Activated T-cell treated with anti-CD3 and anti-CD28 coated beads, Interleukin-2, amount 50 U/mL, for 4 hours (primary cell): Measurements from ENCODE around the gene CARNS1. TPM values are rescaled to one million over a fixed set of nuclear protein-coding genes. Genes with fewer than 3 reads are reported as not detected.

ENCODE experiments used
- ATAC-seq, 2 donors: fragments of 200-7000 bp; cut with Tn5 transposase; one replicate each; pipeline ENCODE4 v1.10.0; 2021
- DNase-seq: peaks from one replicate; pipeline ENCODE4 v3.0.0-alpha.2; 2020
- H3K27me3 Mint-ChIP-seq: one replicate; pipeline ENCODE4 v1.8.0; 2021; ENCODE audit warnings: low read depth, mixed read lengths
- H3K36me3 Mint-ChIP-seq: one replicate; pipeline ENCODE4 v1.8.0; 2022; ENCODE audit warnings: mixed read lengths; ENCODE audit not compliant: insufficient read depth
- H3K4me1 Mint-ChIP-seq: one replicate; pipeline ENCODE4 v1.8.0; 2021; ENCODE audit warnings: low read depth, mixed read lengths
- H3K4me3 Mint-ChIP-seq: one replicate; pipeline ENCODE4 v1.8.0; 2021; ENCODE audit warnings: mild to moderate bottlenecking, moderate library complexity, mixed read lengths
- H3K9me3 Mint-ChIP-seq: one replicate; pipeline ENCODE4 v1.8.0; 2021; ENCODE audit warnings: mixed read lengths
- total RNA-seq, 3 donors: library from RNA; stranded (reverse); gene quantifications; one replicate each; pipeline ENCODE4 v1.2.1, GENCODE V29; 2021

The CARNS1 gene
- total RNA-seq, 3 donors from 2014 or later, result 1.4 to 2.2 (median 1.5) TPM

DNA sequence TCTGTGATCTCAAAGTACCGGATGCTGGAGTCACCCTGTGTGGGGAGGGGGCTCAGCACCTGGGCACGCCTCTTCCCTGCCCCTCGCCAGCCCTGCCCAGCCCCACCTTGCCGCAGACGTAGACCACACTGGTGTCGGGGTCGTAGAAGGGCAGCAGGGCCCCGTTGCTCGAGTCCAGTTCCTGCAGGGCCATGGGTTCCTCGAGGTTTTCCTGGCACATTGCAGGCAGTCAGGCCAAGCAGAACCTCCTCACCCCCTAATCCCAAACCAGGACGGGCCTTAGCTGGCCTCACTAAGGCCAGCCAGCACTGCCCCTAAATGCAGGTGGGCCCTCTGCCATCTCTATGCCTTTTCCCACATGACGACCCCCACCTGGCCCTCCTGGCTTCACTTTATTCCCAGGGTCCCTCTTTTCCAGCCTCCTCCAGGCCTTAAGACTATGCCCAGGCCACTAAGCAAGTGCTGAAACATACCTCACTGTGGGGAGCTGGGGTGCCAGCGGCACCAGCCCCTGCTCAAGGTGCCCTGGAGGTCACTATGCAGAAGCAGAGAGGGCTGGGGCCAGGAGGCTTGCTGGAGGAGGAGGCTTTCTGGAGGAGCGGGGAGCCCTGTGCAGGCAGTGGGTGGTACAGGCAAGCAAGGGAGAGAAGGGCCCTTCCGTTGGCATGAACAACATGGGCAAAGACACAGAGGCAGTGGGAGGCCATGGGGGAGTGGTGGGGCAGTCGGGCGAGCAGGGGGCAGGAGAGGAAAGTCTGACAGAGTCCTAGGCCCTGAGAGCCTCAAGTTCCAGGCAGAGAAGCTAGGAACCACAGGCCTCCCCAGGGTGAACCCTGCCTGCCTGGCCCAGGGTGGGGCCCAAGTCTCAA, 25.0 kb downstream of the CARNS1 start:
- peak overlapping the region; percentile 87 for H3K4me3 Mint-ChIP-seq
- no peak for DNase-seq
- ATAC-seq, result no peak
- H3K9me3 Mint-ChIP-seq, result no peaks in the 10 kb centered on the region
- H3K4me1 Mint-ChIP-seq, result peaks cover 65% of the 10 kb centered on the region
- H3K27me3 Mint-ChIP-seq, result no peaks in the 10 kb centered on the region
- H3K36me3 Mint-ChIP-seq, result peaks cover 4% of the 10 kb centered on the region

DNA sequence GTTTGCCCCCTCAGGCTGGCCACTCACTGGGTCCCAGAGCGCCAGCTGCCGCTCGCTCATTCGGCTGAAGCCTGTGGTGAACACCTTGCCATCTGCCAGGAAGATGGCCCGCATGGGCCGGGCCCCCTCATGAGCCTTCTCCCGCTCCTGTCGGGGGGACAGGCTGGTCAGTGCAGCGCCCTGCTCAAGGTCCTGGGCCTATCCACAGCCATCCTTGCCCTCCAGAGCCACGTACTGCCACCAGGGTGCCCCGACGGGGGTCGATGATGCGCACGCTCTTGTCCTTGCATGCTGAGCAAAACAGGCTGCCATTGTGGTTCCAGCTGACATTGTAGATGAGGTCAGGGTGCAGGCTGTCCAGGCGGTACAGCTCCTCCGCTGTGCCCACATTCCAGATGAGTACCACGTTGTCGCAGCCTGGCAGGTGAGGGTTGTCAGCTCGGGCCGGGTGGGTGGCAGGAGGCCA, 25.7 kb downstream of the CARNS1 start:
- Mint-ChIP-seq H3K36me3 (peaks cover 4% of the 10 kb centered on the region), H3K4me1 (peaks cover 68% of the 10 kb centered on the region), H3K27me3 (no peaks in the 10 kb centered on the region), H3K9me3 (no peaks in the 10 kb centered on the region), H3K4me3 (no peak overlapping the region)
- DNase-seq, result no peak
- no peak for ATAC-seq

DNA sequence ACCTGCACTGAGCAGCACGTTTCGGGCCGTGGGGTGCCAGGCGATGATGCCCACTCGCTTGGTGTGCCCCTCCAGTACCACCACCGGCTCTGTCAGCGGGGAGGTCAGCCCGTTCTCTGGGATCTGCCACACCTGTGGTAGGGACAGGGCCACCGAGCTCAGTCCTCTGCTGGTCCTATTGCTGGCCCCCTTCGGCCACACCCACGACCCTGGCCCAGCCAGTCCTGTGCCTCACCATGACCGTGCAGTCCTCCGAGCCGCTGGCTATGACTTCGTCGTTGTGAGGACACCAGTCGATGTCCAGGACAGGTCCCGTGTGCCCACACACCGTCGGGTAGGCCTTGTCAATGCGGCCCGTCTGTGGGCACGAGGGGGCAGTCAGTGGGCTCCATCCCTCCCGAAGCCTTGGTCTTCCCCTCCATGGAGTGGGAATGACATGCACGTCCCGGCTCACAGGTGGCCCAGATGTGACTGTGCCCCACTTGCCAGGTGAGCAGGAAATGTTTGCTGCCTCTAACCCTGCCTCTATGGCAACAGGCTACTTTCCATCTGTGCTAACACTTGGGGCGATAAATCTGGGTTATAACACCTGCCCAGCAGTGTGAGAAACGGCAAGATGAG, 26.4 kb downstream of the CARNS1 start:
- Mint-ChIP-seq H3K4me1 (peaks cover 70% of the 10 kb centered on the region), H3K4me3 (peak overlapping the region; percentile 74), H3K27me3 (no peaks in the 10 kb centered on the region), H3K36me3 (no peaks in the 10 kb centered on the region), H3K9me3 (no peaks in the 10 kb centered on the region)
- ATAC-seq (no peak), DNase-seq (no peak)

DNA sequence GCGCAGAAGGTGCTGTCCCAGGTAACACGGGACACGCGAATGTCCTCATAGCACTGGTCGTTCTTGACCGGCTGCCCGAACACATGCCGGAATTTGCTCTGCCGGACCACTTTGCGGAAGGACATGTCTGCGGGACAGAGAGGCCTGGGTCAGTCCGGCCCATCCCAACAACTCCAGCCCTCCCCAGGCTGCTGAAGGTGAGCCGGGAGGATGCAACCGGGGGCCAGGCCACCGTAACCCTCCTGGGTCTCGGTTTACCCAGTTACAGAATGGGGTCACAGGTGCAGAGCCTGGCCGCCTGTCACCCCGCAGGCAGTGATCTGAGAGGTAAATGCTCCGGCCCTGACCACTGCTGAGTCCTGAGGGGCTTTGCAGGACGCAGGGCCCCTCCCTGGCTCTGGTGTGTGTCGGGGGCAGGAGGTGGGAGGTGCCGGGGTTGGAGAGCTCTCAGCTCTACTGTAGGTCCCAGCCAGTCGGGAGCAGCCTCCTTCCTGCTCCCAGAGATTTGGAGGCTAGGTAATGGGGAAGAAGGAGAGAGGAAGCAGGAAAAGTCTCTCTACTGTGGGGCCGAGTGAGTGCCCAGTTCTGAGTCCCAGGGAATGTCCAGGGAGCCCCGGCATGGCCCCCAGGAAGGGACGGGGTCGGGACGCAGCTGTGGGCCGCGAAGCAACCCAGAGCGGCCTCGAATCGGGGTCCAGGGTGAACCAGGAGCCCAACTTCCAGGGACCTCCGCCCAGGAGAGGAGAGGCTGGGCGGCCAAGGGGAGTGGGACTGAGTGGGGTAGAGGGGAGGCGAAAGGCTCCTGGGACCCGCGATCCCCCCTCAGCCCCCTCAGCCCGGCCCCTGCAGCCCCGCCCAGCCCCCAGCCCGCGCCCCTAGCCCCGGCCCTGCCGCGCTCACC, 27.3 kb downstream of the CARNS1 start:
- DNase-seq (no peak), ATAC-seq (no peak)

DNA sequence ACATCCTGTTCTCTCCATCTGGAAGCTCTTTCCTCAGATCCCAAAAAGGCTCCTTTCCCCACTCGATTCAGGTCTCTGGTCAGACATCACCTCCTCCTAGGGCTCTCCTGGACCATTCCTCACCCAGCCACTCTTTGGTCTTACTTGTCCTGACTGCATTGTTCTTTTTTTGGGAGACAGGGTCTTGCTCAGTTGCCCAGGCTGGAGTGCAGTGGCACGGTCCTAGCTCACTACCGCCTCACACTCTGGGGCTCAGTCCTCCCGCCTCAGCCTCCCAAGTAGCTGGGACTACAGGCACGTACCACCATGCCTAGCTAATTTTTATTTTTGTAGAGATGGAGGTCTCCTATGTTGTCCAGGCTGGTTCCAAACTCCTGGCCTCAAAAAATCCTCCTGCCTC, 30.0 kb downstream of the CARNS1 start:
- no peaks in the 10 kb centered on the region for H3K9me3 Mint-ChIP-seq
- no peak for ATAC-seq
- H3K27me3 Mint-ChIP-seq, result no peaks in the 10 kb centered on the region
- H3K4me1 Mint-ChIP-seq, result peaks cover 70% of the 10 kb centered on the region
- DNase-seq, result no peak
- no peaks in the 10 kb centered on the region for H3K36me3 Mint-ChIP-seq
- H3K4me3 Mint-ChIP-seq, result peak overlapping the region; percentile 13

More for the DNA sequence above, 27.3 kb downstream of the CARNS1 start:
- Mint-ChIP-seq H3K9me3 (no peaks in the 10 kb centered on the region), H3K4me3 (peak overlapping the region; percentile 74), H3K36me3 (no peaks in the 10 kb centered on the region), H3K4me1 (peaks cover 76% of the 10 kb centered on the region), H3K27me3 (no peaks in the 10 kb centered on the region)

DNA sequence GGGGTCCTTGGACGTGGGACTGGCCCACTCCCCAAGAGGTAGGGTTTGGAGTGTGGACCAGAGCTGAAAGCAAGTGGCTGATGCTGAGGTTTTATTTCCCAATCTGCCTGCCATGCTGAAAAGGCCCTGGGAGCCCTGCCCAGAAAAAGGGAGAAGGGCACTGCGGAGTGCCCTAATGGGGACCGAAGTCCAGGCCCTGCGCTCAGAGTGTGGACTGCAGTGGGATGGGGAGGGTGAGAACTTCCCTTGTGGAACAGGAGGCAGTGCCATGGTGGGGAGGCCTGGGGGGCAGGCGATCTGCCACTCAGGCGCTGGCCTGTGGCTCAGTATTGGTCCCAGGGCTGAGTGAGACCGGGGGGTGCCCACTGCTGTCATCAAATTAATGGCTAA, 32.7 kb downstream of the CARNS1 start:
- Mint-ChIP-seq H3K4me1 (peaks cover 54% of the 10 kb centered on the region), H3K27me3 (no peaks in the 10 kb centered on the region), H3K36me3 (no peaks in the 10 kb centered on the region)

DNA sequence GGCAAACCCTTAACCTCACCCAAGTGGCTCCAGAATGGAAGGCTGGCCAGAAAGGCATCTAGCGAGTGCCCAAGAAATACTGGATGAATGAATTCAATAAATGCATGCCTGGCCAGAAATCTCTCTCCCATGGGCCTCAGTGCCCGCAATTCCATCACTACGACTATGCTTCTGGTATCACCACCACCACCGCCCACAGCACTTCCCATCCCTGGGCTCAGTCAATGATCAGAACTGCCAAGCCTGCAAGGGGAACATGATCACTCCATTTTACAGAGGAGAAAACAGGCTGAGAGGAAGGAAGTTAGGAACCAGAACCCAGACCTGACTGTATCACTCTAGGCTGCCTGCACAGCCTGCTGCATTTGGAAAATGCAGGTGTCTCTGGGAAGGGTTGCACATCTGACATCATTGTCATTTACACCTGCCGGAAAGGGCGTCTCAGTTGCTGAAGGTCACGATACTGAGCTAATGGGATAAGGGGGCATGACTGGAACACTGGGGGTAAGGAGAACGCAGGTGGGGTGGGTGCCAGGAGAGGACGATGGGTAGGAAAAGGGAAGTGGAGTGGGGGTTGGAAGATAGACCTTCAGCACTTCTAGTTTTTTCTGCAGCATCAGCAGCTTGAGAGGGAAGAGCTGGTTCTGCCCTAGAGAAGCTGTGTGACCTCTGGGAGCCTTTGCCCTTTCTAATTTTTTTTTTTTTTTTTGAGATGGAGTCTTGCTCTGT, 33.8 kb downstream of the CARNS1 start:
- ATAC-seq, result no peak
- Mint-ChIP-seq H3K9me3 (no peaks in the 10 kb centered on the region), H3K4me1 (peaks cover 49% of the 10 kb centered on the region)

More for the DNA sequence above, 32.7 kb downstream of the CARNS1 start:
- Mint-ChIP-seq H3K9me3 (no peaks in the 10 kb centered on the region), H3K4me3 (no peak overlapping the region)
- ATAC-seq (no peak), DNase-seq (no peak)

DNA sequence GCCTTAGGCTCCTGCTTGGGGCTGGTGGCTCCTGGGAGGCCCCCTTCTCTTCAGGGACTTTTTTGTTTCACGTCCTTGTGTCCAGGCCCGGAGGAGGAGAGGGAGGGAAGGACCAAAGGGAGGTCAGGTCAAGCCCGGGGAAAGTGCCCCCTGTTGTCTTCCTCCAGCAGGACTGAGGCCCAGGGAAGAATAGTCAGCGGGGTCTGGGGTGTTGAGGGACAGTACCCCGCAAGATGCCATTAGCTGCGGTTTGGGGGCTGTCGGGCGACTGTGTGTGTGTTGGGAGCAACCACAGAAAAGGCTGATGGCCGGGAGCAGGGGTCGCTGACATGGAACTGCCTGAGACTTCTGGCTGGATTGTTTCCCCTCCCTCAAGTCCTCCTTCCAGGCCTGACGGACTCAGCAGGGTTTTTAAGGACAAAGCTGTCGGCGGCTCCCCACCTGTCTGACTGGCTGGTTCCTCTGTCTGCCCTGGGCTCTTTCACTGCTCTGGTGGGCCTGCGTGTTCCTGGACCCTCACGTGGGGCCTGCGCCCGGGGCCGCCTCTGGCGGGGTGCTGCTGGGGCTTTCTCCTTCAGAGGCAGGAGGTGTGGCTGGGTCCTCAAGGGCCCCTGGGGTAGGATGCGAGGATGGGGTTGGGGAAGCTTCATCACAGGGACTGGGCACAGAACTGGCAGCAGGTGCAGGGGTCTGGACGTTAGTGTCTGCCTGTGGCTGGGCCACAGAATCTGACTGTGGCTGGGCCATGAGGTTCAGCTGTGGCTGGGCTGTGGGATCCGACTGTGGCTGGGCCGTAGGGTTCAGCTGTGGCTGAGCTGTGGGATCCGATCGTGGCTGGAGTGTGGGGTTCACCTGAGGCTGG, 35.5 kb downstream of the CARNS1 start:
- DNase-seq, result no peak
- ATAC-seq, result no peak
- Mint-ChIP-seq H3K9me3 (no peaks in the 10 kb centered on the region), H3K4me3 (no peak overlapping the region), H3K36me3 (no peaks in the 10 kb centered on the region), H3K4me1 (peaks cover 32% of the 10 kb centered on the region), H3K27me3 (no peaks in the 10 kb centered on the region)

More for the DNA sequence above, 33.8 kb downstream of the CARNS1 start:
- Mint-ChIP-seq H3K27me3 (no peaks in the 10 kb centered on the region), H3K36me3 (no peaks in the 10 kb centered on the region), H3K4me3 (no peak overlapping the region)
- no peak for DNase-seq

DNA sequence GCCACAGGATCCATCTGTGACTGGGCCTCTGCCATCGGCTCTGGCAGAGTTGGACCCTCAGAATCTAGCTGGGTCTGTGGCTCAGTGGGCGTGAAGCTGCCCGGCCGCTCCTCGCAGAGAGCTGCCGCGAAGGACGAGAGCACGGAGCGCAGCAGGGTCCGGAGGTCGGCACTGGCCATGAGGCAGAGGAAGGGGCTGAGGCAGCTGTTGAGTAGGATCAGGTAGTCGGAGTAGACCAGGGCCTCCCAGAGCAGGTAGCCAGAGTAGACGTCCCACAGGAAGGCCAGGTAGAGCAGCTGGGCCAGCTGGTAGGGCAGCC, 36.1 kb downstream of the CARNS1 start:
- Mint-ChIP-seq H3K9me3 (no peaks in the 10 kb centered on the region), H3K36me3 (no peaks in the 10 kb centered on the region), H3K27me3 (no peaks in the 10 kb centered on the region), H3K4me1 (peaks cover 27% of the 10 kb centered on the region), H3K4me3 (no peak overlapping the region)
- ATAC-seq (no peak), DNase-seq (no peak)

DNA sequence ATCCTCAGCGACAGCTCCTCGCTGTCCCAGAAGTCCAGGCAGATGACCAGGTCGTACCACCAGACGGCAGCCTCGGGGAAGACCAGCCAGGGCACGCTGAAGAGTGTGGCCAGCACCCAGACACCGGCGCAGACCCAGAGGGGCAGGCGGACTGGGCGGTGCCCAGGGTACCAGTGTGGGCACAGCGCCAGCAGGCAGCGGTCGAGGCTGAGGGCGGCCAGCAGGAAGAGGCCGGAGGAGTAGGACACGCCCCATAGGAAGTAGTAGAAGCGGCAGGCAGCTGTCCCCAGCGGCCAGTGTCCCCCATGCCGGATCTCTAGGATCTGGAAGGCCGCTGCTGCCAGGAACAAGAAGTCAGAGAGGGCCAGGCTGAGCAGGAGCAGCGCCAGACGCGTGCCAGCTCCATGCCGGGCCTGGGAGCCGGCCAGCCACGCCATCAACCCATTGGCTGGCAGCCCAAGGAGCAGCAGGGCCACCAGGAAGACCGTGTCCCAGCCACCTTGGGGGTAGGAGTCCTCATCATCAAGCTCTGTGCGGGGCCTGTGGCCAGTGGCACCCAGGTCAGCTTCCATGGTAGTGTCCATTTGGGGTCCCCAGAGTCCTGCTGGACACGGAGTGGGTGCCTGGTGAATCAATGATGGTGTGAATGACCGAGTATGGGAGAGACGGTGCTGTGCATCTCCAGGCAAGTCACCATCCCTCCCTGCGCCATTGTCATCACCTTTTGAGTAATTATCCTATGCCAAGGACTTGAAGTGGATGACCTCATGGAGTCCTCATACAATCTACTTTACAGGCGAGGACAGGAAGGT, 36.9 kb downstream of the CARNS1 start, which contains the start of gene GPR152:
GPR152 (minus strand) TSS at position 589 of the 812 bp plus-strand sequence; CDS start at position 584, 5 bp downstream.
- Mint-ChIP-seq H3K4me1 (peaks cover 20% of the 10 kb centered on the region), H3K9me3 (no peaks in the 10 kb centered on the region), H3K36me3 (no peaks in the 10 kb centered on the region), H3K27me3 (no peaks in the 10 kb centered on the region), H3K4me3 (no peak within 1 kb of the TSS)
- ATAC-seq, result no peak
- no peak for DNase-seq

DNA sequence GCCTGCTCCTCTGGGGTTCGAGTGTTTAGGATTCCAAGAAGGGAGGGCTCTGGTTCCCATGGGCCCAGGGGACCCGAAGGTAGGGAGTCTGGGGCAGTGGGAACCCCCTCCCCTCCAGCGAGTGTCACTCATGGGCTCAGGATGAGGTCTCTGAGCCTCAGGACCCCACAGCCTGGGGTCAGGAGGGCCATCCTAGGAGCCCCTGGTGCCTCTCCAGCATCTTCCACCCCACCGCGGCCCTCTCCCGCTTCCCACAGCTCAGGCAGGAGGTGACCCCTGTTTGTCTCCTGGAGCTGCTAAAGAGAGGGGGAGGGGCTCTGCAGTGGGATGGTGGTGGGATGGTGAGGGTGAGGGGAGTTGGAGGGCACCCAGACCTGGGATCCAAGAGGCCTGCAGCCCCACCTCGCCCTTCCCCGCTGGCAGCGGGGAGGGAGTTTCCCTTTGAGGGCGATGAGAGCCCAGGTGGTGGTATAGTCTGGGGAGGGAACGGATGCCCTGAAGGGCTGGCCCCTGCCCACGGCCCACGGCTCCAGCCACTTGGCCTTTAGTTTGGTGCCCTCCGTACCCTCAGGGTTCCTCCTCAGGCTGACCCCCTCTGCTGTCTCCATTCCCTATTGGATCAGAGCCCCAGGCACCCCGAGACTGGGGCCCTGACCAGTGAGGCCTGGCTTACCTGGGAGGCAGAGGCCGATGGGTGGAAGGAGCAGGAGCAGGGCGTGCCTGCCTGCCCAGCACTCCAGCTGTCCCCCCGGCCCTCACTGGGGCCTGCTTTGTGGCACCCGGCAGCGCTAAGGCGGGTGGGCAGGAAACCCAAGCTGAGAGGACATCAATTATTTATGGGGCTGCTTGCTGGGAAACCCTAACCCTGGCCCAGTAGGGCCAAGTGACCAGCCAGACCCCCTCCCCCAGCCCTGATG, 38.6 kb downstream of the CARNS1 start:
- Mint-ChIP-seq H3K4me3 (no peak overlapping the region), H3K4me1 (peaks cover 7% of the 10 kb centered on the region), H3K9me3 (no peaks in the 10 kb centered on the region), H3K36me3 (no peaks in the 10 kb centered on the region), H3K27me3 (no peaks in the 10 kb centered on the region)
- no peak for DNase-seq
- ATAC-seq, result no peak

DNA sequence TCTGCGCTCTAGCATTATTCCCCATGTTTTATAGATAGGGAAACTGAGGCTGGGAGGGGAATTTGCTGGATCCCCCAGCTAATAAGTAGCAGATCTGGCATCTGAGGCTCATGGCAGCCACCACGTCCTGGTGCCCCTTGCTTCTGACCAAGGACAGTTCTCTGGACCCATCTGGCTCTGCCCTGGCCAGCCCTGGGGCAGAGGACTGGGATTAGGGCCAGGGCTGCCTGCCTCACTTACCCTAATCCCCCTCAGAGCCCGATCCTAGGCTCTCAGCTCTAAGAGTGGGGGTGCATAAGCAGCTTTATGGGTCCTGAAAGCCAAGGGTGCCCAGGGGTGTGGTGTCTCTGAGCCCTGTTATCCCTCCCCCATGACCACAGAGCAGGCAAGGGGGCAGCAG, 39.6 kb downstream of the CARNS1 start, which contains the start of gene CABP4:
CABP4 (plus strand) TSS at position 301 of the 400 bp plus-strand sequence; CDS start at position 371, 70 bp downstream.
- ATAC-seq (no peak), DNase-seq (no peak)
- H3K9me3 Mint-ChIP-seq, result no peaks in the 10 kb centered on the region
- H3K36me3 Mint-ChIP-seq, result no peaks in the 10 kb centered on the region
- H3K4me3 Mint-ChIP-seq, result no peak within 1 kb of the TSS
- peaks cover 6% of the 10 kb centered on the region for H3K4me1 Mint-ChIP-seq
- no peaks in the 10 kb centered on the region for H3K27me3 Mint-ChIP-seq
